Stimulated activated CD4-positive, alpha-beta T cell treated with anti-CD3 and anti-CD28 coated beads, Interleukin-12 subunit alpha, Interleukin-12 subunit beta, amount 100 ng/mL, for 48 hours (primary cell): ENCODE measurements around the gene NTN3.
A peak's percentile ranks its signal among the peaks of the same experiment; 100 is the strongest.
"Not testable (repeated sequence)": the region's sequence is repeated elsewhere in the genome, so short reads cannot be mapped to it uniquely, and the experiment has no call there.

ENCODE experiments used
- DNase-seq, 3 donors: peaks; one replicate each; pipeline ENCODE4 v3.0.0-alpha.2; 2020; ENCODE audit warnings: low read depth in 2 of 3, low spot score in 1 of 3

NTN3 gene

GRCh38 chr16:2439598-2439997, 31.5 kb upstream of the NTN3 start:
- DNase-seq, result no peak

DNA sequence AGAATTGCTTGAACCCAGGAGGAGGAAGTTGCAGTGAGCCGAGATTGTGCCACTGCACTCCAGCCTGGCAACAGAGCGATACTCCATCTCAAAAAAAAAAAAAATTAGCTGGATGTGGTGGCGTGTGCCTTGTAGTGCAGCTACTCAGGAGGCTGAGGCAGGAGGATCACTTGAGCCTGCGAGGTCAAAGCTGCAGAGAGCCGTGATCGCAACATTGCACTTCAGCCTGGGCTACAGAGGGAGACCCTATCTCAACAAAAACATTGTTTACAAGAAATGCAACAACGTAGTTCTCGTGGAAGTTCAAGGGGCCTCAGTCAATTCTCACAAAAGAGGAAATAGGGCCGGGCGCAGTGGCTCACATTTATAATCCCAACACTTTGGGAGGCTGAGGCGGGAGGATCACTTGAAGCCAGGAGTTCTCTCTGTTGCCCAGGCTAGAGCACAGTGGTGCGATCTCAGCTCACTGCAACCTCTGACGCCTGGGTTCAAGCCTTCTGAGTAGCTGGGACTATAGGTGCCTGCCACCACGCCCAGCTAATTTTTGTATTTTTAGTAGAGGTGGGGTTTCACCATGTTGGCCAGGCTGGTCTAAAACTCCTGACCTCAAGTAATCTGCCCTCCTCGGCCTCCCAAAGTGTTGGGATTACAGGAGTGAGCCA, 29.8 kb upstream of the NTN3 start:
- not testable (repeated sequence) for DNase-seq

- DNase-seq, result no peak
These were observed 27.5 kb upstream of the NTN3 start for GRCh38 chr16:2443555-2443954.

DNA sequence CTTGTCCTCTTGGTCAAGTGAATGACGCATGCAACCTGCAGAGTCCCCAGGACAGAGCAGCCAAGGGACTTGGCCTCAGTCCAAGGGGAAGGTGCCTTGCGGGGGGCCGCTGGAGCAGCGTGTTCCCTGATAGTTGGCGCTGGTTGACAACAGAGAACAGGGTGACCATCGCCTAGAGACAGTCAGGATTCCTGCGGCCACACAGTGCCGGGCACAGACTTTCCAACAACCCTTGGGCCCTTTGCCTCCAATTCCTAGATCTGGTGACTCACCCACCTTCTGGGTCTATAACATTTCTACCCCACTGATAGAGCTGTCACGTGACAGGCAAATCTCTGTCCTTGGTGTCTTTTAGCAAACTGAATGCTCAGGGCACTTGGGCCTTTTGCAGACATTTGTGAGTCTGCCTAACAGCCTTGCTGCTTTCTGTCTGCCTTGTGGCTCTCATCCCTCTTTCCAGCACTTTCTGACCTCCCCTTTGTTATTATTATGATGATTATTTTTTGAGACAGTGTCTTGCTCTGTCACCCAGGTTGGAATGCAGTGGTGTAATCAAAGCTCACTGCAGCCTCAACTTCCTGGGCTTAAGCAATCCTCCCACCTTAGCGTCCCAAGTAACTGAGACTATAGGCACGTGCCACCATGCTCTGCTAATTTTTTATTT, 23.0 kb upstream of the NTN3 start:
- no peak for DNase-seq

DNA sequence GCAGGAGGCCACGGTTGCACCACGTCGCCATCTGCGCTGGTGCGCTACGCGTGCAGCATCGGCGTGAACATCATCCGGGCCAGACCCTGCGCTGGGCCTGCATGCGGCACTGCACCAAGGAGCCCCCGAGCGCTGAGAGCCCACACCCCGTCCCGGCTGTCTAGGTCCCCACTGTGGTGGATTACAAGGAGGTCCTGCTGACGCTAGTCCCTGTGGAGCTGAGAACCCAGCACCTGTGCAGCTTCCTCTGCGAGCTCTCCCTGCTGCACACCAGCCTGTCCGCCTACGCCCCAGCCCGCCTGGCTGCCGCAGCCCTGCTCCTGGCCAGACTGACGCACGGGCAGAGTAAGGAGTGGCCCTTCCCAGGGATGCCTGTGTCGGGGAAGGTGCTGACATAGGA, 22.0 kb upstream of the NTN3 start:
- no peak for DNase-seq

DNA sequence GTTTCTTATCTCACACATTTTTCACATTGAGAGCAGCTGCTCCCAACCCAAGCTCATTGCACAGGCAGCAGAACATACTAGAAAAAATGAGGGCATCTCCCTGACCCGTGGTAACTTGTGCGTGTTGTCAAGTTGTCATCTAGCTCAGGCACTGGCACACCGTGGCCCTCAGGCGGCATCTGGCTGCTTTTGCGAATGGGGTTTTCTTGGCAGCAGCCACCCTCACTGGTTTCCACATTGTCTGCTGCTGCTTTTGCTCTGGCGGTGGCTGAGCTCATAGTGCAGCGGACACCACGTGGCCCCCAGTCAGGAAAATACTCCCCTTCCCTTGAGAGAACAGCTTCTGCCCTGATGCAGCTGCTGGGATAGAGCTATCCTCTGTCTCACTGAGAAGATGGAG, 20.6 kb upstream of the NTN3 start:
- no peak for DNase-seq

DNA sequence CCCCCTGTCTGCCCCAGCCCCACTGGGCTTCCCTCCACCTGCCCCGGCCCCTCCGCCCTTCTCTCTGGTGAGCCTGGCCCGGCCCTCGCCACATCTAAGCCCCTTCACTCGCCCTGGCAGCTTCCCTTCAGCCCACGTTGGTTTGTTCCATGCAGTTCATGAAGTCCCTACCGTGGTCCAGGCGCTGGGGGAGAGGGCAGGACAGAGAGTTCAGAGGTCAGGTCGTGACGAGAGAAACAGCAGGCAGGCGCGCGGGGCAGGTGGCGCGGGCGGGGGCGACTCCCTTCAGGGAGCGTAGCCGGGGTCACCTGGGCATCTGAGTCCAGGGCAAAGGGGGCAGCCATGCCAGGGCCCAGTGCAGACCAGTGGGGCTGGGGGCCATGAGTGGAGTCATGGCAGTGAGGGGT, 20.1 kb upstream of the NTN3 start:
- no peak for DNase-seq

- no peak for DNase-seq
These were observed 19.2 kb upstream of the NTN3 start for GRCh38 chr16:2451851-2452320.

- no peak for DNase-seq
These were observed 18.4 kb upstream of the NTN3 start for GRCh38 chr16:2452650-2453049.

- DNase-seq, result no peak
These were observed 15.8 kb upstream of the NTN3 start for GRCh38 chr16:2455081-2455845.

DNA sequence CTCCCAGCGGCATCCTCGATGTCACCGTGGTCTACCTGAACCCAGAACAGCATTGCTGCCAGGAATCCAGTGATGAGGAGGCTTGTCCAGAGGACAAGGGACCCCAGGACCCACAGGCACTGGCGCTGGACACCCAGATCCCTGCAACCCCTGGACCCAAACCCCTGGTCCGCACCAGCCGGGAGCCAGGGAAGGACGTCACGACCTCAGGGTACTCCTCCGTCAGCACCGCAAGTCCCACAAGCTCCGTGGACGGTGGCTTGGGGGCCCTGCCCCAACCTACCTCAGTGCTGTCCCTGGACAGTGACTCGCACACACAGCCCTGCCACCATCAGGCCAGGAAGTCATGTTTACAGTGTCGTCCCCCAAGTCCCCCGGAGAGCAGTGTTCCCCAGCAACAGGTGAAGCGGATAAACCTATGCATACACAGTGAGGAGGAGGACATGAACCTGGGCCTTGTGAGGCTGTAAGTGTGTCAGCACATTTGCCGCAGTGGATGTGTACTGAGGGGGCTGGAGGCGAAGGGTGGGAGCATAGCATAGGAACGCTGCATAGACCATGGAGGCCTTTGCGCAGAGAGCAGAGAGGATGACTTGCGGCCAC, 14.4 kb upstream of the NTN3 start:
- DNase-seq, result no peak

- no peak for DNase-seq
These were observed 13.8 kb upstream of the NTN3 start for GRCh38 chr16:2457267-2457666.

DNA sequence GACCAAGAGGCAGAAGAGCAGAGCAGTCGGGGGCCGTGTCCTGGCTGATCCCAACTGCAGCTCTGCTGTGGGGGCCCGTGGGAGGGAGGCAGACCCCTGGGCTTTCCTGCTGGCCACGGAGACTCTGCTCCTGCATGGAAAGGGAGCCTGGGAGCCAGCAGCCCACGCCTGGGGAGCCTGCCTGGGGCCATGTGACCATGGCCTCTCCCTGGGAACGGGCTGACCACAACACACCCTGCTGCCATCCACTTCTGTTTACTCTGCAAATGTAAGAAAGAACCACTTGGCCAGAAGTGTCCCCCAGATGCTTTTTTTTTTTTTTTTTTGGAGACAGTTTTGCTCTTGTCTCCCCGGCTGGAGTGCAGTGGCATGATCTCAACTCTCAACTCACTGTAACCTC, 13.2 kb upstream of the NTN3 start:
- no peak for DNase-seq

DNA sequence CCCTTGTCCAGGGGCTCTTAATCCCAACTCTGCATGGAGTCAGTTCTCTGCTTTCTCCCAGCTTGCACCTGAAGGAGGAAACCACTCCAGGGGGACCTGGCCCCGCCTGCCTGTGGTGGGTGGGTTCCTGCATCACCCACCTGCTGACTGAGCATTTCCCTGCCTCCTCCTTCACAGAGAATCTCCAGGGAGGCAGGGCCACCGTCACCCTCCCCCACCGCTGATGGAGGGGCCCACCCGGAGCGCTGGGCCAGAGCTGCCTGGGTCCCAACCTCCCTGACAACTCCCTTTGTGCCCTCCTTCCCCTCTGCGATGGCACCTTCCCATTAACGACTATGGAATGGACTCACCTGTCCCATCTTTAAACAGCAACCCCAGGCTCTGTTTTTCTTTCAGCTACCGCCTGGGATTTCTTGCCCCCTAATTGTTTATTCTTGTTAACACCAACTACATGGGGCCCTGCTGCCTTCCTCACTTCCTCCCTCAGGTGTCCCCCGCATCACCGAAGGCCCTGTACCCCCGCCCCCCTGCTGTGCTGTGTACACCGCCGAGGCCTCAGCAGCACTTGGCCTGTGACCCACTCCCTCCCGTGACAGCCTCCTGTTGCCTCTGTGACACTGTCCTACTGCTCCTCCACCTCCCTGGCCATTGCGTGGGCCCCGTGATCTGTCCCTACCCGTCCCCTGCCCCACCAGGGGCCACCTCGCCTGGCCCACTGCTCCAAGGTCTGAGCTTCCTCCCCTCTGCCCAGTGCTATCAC, 12.0 kb upstream of the NTN3 start:
- DNase-seq, result no peak

DNA sequence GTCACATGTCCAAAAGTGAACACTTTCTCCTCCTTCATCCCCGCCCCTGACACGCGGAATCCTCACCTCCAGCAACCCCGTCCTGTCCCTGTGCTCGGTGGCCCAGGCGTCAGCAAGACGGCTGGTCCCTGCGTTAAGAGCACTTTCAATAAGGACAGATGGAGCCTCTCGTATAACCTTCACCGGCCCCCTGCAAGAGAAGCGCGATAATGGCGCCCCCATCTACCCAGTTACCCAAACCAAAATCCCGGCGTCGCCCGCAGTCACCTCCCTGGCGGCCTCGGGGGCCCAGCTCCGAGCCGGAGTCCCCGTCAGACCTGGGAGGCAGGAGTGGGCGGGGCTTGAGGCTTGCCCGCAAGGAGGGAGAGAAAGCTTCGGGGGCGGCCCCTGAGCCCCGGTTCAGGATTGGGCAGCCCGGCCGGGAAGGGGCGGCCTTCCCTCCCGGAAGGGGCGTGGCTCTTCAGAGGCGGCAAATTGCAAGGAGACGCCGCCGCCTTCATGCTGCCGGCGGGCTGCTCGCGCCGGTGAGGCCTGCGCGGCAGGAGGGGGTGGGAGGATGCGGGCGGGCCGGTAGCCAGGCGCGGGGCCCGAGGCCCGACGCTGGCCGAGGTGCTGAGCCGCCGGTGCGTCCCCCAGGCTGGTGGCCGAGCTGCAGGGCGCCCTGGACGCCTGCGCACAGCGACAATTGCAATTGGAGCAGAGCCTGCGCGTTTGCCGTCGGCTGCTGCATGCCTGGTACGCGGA, 11.3 kb upstream of the NTN3 start, which contains the start of gene TEDC2:
Gene TEDC2, plus strand, starts transcription at position 463 of the 744 bp plus-strand sequence. Its CDS starts 36 bp downstream, at position 499.
- DNase-seq, result peak; percentile 94 to 98 (median 94)

- DNase-seq, result no peak
These were observed 10.7 kb upstream of the NTN3 start for GRCh38 chr16:2460391-2460713.

- DNase-seq, result no peak
These were observed 10.2 kb upstream of the NTN3 start for GRCh38 chr16:2460916-2461315.

GRCh38 chr16:2462031-2462866, 8.8 kb upstream of the NTN3 start:
- DNase-seq, result no peak

DNA sequence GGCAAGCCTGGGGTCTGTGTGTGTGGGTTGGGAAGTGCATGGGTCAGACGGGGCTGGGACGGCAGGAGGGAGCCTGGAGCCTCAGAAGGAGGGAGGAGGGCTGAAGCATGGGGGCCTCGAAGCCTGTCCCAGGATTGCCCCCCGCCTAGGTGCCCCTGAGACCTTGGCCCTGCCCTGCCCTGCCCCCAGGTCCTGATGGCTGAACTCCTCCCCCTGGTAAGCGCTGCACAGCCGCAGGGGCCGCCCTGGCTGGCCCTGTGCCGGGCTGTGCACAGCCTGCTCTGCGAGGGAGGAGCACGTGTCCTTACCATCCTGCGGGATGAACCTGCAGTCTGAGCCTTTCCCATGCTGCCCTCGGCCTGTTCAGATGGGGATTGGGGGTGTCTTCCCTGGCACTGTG, 6.8 kb upstream of the NTN3 start:
- no peak for DNase-seq
